ENCODE measurements around the gene FRZB.

The FRZB gene

DNA sequence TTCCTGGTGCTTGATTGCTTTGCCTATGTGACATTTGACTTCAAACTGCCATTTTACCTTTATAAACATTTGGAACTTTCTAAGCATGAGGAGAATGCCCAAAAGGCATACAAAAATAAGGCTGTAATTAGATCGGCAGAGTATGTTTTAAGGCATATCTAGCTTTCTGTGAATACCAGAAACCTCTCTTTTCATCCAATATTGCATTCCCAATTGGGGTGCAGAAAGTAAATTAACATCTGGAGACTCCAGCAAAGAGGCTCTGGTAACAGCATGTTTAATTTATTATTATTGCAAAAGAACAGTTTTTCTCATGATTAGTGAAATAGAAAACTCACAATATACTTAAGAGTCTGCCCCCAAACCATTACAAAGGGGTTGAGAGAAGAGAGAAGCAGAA is 32.1 kb downstream of the FRZB start:
- no peak for DNase-seq (ENCODE audit: low read depth)

DNA sequence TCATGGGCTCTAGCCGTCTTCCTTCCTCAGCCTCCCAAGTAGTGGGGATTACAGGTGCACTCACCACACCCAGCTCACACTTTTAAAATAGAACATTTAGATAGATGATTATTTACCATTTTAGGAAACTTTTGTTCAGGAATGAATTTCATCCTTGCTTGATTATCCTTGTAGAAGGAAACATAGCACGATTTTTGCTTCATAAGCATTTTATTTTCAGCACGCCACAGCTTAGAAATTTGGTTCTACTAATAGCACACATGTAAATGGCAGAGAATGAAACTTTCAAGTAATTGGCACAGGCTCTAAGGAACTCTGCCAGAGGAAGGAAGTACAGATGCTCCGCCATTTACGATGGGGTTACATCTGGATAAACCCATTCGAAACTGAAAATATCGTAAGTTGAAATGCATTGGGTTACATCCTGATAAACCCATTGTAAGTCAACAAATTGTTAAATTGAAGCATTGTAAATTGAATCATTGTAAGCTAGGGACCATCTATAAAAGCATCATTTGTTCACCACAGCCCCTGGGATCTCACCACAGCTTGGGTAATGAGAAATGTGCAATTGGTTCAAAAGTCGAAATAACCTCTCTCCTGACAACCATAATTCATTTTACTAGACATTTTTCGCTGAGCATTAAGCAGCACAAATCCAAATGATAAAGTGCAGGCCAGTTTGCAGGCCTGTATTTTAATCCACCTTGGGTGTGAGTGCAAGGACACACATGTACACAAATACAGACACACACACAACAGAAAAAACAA is 33.2 kb downstream of the FRZB start:
- no peak for DNase-seq (ENCODE audit: low read depth)

DNA sequence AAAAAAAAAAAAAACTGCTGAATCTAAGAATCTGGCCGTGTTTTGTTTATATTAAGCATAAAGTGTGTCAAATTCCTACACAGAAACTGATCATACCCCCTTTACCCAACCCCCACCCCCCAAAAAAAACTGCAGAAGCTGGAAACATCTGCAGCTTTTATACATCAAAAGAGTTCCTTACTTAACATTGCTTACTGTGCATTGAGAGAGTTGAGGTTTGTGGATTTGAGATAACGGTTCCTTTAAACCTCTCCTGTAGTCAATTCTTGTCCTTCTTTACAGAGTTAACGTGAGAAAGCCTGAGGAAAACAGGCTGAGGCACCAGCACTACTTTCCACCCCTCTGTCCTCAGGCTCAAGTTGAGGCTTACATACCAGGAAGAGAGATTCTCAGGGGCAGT is 34.5 kb downstream of the FRZB start:
- DNase-seq (ENCODE audit: low read depth): no peak

- peak; percentile 33 for DNase-seq (ENCODE audit: low read depth)
Measured at GRCh38 chr2:182831101-182831500, 35.3 kb downstream of the FRZB start.

DNA sequence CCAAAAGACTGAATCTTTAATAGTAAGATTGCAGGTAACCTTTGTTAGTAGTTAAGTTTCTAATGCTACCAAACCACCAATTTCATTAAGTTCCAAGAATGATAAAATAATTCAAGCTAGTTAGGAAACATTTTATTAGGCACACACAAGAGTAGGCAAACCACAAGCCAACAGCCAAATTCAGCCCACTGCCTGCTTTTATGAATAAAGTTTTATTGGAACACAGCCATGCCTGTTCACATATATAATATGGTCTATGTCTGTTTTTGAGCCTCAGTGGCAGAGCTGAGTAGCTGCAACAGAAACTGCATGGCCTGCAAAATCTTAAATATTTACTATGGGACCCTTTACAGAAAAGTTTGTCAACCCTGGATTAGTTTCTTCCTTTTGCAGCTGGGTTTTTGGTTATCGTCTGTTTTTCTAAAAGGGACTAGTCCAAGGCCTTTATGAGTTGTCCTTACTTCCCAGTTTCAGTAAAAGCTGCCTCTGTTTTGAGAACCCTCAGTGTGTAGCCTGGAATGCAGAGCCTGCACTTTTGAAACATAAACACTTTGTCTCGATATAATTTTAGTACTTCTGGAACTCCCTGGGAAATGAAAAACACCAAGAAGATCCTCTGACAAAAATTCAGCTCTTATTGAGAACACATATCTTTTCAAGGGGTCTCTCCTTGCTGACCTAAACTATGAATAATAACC is 39.1 kb downstream of the FRZB start:
- no peak for DNase-seq (ENCODE audit: low read depth)

GRCh38 chr2:182826496-182826895 is 39.9 kb downstream of the FRZB start:
- DNase-seq (ENCODE audit: low read depth): no peak

DNA sequence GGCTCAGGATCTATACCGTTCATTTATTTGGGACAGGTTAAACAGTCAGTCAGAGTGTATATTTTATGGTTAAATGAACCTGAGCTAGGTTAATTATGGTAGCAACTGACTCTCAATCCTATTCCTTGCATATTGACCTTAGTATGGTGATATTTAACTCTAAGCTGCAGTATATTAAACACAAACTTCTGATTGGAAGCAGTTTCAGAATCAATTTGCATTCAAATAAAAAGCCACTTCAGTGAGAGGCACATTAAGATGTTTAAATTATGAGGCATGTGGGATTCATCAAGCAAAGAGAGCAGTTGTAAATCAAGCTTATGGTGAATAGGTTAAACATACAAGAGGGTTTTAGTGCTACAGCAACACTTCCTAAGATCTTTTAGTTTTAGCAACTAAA is 40.4 kb downstream of the FRZB start:
- no peak for DNase-seq (ENCODE audit: low read depth)

DNA sequence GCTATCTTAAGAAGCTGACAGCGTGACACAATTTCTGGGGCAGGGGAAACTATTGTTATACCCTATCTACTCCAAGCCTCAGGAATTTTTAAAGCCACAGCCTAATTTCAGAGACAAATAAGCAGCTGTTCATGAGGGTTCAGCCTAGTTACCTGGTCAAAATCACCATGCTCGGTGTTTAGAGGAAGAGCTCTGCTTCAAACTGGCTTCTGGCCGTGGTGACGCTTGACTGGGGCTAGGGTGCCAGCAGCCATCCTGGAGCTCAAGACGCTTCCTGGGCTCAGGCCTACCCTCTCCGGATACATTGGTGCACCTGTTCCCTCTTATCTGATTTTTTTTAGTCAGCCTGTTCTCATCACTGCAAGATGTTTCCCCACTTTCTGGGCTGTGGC is 41.7 kb downstream of the FRZB start:
- DNase-seq (ENCODE audit: low read depth): no peak

DNA sequence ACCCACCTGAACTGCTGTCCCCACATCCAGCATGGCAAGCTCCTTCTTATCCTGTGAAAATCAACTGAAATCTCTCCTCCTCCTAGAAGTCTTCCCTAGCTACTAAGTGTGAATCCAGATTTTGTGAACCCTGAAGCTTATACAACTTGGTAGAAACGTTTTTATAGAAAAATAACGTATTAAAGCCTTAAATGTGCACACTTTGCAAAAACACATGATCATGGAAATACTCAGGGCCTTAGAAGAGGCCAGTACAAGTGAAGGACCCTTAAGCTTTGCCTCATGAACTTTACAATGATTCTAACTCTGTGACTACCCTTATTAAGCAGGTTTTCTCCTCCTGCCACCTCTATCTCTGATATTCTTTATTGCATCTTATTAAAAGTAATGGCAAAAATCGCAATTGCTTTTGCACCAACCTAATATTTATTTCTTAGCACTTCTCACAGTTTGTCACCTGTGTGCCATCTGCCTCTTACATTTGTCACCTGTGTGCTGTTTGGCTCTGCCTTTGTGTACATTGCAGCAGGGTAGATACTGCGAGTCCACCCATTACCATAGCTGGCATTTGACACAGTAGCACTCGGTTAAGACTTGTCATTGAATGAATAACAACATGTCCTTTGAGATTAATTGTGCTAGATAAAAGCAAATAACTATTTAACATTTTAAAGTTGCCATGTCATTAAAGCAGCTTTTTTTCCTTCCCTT is 42.2 kb downstream of the FRZB start:
- no peak for DNase-seq (ENCODE audit: low read depth)

GRCh38 chr2:182822733-182823132 is 43.7 kb downstream of the FRZB start:
- no peak for DNase-seq (ENCODE audit: low read depth)

- DNase-seq (ENCODE audit: low read depth): no peak
Measured at GRCh38 chr2:182821182-182821581, 45.3 kb downstream of the FRZB start.

GRCh38 chr2:182819412-182819811 is 47.0 kb downstream of the FRZB start:
- no peak for DNase-seq (ENCODE audit: low read depth)

GRCh38 chr2:182818925-182819324 is 47.5 kb downstream of the FRZB start:
- no peak for DNase-seq (ENCODE audit: low read depth)

DNA sequence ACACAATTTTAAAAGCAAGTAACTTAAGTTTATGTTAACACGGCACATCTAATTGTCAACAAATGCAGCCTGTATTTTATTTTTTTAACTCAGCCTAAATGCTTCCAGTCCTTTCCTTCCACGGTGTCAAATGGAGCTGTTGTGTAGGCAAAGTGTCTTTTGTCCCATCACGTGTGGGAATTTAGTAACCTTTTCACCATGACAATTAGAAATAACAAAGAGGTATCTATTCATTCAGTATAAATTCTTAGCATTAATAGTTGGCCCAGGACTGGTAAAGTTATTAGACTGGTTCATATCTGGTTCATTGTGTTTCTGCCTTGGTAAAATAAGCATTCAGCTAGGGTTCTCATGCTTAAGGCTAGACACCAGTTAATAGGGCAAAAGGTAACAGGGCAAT is 47.9 kb downstream of the FRZB start:
- no peak for DNase-seq (ENCODE audit: low read depth)

- no peak for DNase-seq (ENCODE audit: low read depth)
Measured at GRCh38 chr2:182817558-182817957, 48.9 kb downstream of the FRZB start.

DNA sequence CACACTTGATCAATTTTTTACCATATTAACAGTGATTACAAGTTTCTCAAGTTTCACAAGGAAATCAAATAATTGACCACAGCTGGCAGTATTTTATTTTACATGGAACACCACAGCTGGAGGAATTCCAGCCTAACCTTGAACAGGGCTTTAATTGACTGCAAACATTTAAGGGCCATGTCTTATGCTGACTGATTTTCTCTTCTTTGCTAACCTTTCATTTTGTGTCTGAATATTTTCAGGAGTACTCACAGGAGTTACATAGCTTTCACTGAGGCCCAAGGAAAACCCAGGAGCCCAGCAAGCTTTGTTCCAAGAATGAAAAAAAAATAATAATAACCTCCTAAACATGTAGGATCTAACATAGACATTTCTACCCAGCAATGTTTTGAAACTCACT is 49.6 kb downstream of the FRZB start:
- DNase-seq (ENCODE audit: low read depth): peak; percentile 27

GRCh38 chr2:182814804-182815203 is 51.6 kb downstream of the FRZB start:
- DNase-seq (ENCODE audit: low read depth): no peak

- no peak for DNase-seq (ENCODE audit: low read depth)
Measured at GRCh38 chr2:182814380-182814779, 52.1 kb downstream of the FRZB start.

DNA sequence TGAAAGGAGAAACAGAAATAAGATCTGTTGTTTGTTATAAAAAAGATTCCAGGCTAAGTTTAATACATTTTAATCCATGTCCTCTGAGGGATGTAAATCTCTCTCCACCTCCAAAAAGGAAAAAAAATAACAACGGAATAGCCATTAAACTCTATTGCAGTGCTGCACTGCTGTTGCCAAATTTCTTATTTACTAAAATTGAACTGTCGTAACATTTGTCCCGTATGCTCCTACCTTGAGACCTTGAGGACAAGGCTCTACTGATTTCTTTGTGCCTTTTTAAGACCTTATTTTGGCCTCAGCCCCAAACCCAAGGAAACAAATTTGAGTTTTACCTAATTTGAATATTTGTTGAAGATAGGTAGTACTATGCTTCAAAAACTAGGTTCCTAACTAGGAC is 56.4 kb downstream of the FRZB start:
- no peak for DNase-seq (ENCODE audit: low read depth)

DNA sequence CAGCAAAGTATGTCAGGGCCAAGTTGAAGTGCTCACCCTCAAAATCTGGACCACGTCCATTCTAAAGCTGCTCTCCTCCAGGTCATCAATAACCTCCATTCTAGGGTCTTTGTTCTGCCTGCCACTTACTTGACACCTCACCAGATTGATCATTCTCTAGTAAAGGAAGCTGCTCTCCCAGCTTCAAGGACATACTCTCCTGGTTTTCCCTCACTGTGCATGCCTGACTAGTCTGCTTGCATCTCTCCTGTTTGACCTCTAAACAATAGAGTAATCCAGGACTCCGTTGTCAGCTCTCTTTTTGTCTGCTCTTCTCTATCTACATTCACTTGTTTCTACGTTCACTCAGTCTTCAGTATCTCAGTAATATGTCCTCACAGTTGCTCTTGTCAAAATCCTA is 59.1 kb downstream of the FRZB start:
- no peak for DNase-seq (ENCODE audit: low read depth)

DNA sequence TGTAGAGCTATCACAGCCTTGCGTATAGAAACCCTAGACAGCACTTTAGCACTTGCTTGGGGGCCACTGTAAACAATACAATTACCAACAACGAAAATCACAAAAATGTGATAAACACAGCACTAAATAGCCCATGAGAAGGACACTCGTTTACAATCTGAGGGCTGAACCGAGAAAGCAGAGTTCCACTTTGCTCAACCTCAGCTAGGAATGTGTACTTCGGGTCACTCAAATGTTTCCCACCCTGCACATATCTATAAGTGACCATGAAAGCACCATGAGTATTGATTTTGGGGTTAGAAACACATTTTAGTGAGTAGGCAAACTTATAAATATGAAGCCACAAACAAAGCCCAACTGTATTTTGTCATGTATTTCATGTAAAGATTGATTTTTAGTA is 62.3 kb downstream of the FRZB start:
- no peak for DNase-seq (ENCODE audit: low read depth)

- no peak for DNase-seq (ENCODE audit: low read depth)
Measured at GRCh38 chr2:182798736-182799135, 67.7 kb downstream of the FRZB start.

DNA sequence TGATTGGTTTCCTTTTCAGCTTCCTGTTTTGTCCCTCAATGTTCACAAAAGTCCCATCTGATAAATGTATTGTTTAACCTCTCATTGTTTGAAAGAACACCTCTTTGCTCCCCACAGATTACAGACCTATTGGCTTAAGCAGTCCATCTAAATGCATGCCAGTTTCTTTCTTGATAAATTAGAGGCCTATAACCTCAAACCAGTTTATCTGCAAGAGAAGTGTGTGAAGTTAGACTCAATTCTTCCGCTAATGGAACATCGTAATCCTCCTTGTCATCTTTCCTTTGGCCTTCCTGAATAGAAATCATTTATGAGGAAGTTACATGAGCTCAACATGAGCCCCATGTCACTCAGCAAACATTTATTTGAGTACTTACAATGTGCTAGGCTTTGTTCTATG is 74.0 kb downstream of the FRZB start:
- DNase-seq (ENCODE audit: low read depth): no peak

All from fibroblast of gingiva (primary cell).